Sigmoid colon (tissue), 4 donors: ENCODE measurements around the gene IQSEC3.

Experiments used
- CTCF ChIP-seq, 4 experiments: fragments of 450-650 bp in 3 of 4; fragments of 200-600 bp in 1 of 4; IDR thresholded peaks; one replicate each; pipeline ENCODE4 v1.5.1; 2016 to 2019; ENCODE audit warnings: antibody characterized with exemption in 4 of 4, mild to moderate bottlenecking in 3 of 4, moderate library complexity in 2 of 4
- EP300 ChIP-seq, 4 donors: sonication (generic); formaldehyde crosslinking; IDR thresholded peaks; one replicate each; pipeline ENCODE4 v1.6.1; 2017; ENCODE audit warnings: antibody characterized with exemption in 4 of 4
- POLR2A ChIP-seq, 2 donors: fragments of 450-650 bp; IDR thresholded peaks; one replicate each; pipeline ENCODE4 v1.6.1; 2016; ENCODE audit warnings: antibody characterized with exemption in 2 of 2, mild to moderate bottlenecking in 2 of 2, moderate library complexity in 2 of 2
- POLR2AphosphoS5 ChIP-seq, 4 donors: sonication (generic); formaldehyde crosslinking; IDR thresholded peaks; one replicate each; pipeline ENCODE4 v1.6.1; 2017; ENCODE audit warnings: antibody characterized with exemption in 4 of 4

DNA sequence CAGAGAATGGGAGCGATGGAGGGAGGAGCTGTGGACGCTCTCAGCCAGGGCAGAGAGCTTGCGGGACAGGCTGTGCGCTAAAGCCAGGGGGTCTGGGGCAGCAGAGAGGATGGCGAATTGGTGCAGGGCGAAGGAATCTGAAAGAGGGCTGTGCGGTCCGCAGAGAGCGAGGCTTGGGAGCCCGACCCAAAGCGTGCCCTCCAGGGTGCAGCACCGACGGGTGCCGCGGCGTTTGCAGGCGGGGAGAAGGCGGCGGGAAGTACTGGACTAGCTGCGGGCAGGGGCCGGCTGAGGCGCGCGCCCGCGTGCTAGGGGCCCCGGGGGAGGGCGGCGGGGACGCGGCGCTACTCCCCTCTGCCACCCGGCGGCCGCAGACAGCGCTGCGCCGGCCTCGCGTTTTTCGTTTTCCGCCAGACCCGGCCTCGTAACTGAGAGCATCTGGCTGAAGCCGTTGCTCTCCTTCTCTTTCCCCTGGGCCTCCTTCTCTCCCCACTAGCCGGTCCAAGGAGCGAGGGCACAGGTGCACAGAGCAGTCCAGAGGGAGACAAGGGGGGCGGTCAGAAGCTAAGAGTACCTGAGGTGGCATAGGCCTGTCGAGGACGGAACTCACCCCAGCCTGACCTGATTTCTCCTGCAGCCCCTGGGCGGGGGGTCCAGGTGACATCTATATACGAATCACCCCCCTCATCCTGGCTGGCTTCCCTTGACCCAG lies 122.5 kb downstream of the IQSEC3 start:
- TF ChIP-seq POLR2A (IDR thresholded peaks at IDR 0.05) (no peak), CTCF (IDR thresholded peaks at IDR 0.05) (peak in 3 of 4 experiments; percentile 30 to 81 (median 39)), EP300 (IDR thresholded peaks at IDR 0.05) (no peak), POLR2AphosphoS5 (IDR thresholded peaks at IDR 0.05) (no peak)
